Measurements from ENCODE around the gene GNAS-AS1. TPM values are rescaled to one million over a fixed set of nuclear protein-coding genes. Genes with fewer than 3 reads are reported as not detected.

The GNAS-AS1 gene
- total and polyA plus RNA-seq, 11 donors, result 0.17 to 0.91 (median 0.29) TPM; not detected in 2

- Histone ChIP-seq H3K4me3 (peak overlapping the region; percentile 39 to 97 (median 86)), H3K27ac (peak overlapping the region; percentile 67 to 100 (median 98)), H3K4me1 (peaks cover 8 to 38% (median 27%) of the 10 kb centered on the region in 12 donors), H3K9me3 (peaks cover 0 to 1% (median 0%) of the 10 kb centered on the region in 12 donors), H3K27me3 (no peaks in the 10 kb centered on the region), H3K36me3 (no peaks in the 10 kb centered on the region)
- peak; percentile 30 to 75 (median 68) for ATAC-seq
- intact Hi-C loops (cut with DNase I), result loop anchor here (1.0 to 5.0 kb wide), 9 partner anchors 18 to 503 kb away; partner anchors contain the start of genes ATP5F1E (in 4 of the 10), NELFCD (in 4 of the 10), PRELID3B (in 3 of the 10) and VAPB (in 1 of the 10)
- WGBS, 4 donors, result 0 to 1% (median 1%) methylated on average over 20 to 62 of the region's 64 CpGs
- peak in 1 of 2 donors; percentile 54 for TF ChIP-seq POLR2A (IDR thresholded peaks at IDR 0.05)
- TF ChIP-seq CTCF (IDR thresholded peaks at IDR 0.05), result no peak
- DNase-seq, result peak; percentile 82 to 90 (median 86)
Observed at GRCh38 chr20:58890518-58891085, 39.9 kb upstream of the GNAS-AS1 start.

- TF ChIP-seq POLR2A (IDR thresholded peaks at IDR 0.05), result no peak
- TF ChIP-seq CTCF (IDR thresholded peaks at IDR 0.05), result no peak
- WGBS, 4 donors, result 28 to 47% (median 33%) methylated on average over 71 to 91 of the region's 91 CpGs
- peak overlapping the region; percentile 67 to 100 (median 98) for H3K27ac ChIP-seq
- no peaks in the 10 kb centered on the region for H3K27me3 ChIP-seq
- H3K9me3 ChIP-seq, result peaks cover 0 to 7% (median 0%) of the 10 kb centered on the region in 12 donors
- ATAC-seq (peak in 1 of 4 donors; percentile 1), DNase-seq (peak in 1 of 5 donors; percentile 67)
- peaks cover 2 to 31% (median 21%) of the 10 kb centered on the region in 12 donors for H3K4me1 ChIP-seq
- intact Hi-C loops (cut with DNase I), result loop anchor here (1.0 to 5.0 kb wide), 11 partner anchors 19 to 503 kb away; partner anchors contain the start of genes NELFCD (in 6 of the 10), ATP5F1E (in 4 of the 10), PRELID3B (in 4 of the 10) and VAPB (in 1 of the 10)
- H3K36me3 ChIP-seq, result no peaks in the 10 kb centered on the region
- peak overlapping the region; percentile 39 to 97 (median 86) for H3K4me3 ChIP-seq
Observed at GRCh38 chr20:58889798-58890517, 39.3 kb upstream of the GNAS-AS1 start.

GRCh38 chr20:58889334-58889760 is 38.6 kb upstream of the GNAS-AS1 start:
- Histone ChIP-seq H3K4me1 (peaks cover 0 to 25% (median 15%) of the 10 kb centered on the region in 12 donors), H3K36me3 (no peaks in the 10 kb centered on the region), H3K4me3 (peak overlapping the region; percentile 19 to 97 (median 86)), H3K9me3 (peaks cover 0 to 7% (median 0%) of the 10 kb centered on the region in 12 donors), H3K27ac (peak overlapping the region; percentile 56 to 100 (median 98)), H3K27me3 (no peaks in the 10 kb centered on the region)
- intact Hi-C loops (cut with DNase I), result loop anchor here in 5 of 10 donors (5.0 kb wide), 4 partner anchors 93 to 333 kb away; partner anchors contain the start of genes NELFCD (in 2 of the 5) and PRELID3B (in 1 of the 5)
- no peak for DNase-seq
- WGBS, 4 donors, result 39 to 65% (median 52%) methylated on average over 34 to 35 of the region's 35 CpGs
- ATAC-seq, result no peak
- TF ChIP-seq CTCF (IDR thresholded peaks at IDR 0.05) (no peak), POLR2A (IDR thresholded peaks at IDR 0.05) (no peak)

All from heart left ventricle (tissue), 16 donors.